GM23248 (cell line): Measurements from ENCODE around the gene KRT36. TPM values are rescaled to one million over a fixed set of nuclear protein-coding genes. Genes with fewer than 3 reads are reported as not detected.

Experiments
- DNase-seq: peaks from one replicate; pipeline ENCODE4 v3.0.0-alpha.2; 2015
- H2AFZ ChIP-seq: fragments of 200-600 bp; sonication (generic); 2 replicates; pipeline ENCODE4 v1.6.1; 2016; ENCODE audit warnings: antibody characterized with exemption
- H3F3A ChIP-seq: fragments of 200-600 bp; sonication (generic); 2 replicates; pipeline ENCODE4 v1.6.1; 2016; ENCODE audit warnings: mild to moderate bottlenecking, antibody characterized with exemption, mixed run types; ENCODE audit not compliant: insufficient read depth
- H3K27ac ChIP-seq: fragments of 200-600 bp; sonication (generic); 2 replicates; pipeline ENCODE4 v1.5.1; 2016; ENCODE audit warnings: mild to moderate bottlenecking
- H3K27me3 ChIP-seq: fragments of 200-600 bp; sonication (generic); replicated peaks from 2 replicates; pipeline ENCODE4 v1.6.1; 2016; ENCODE audit warnings: mild to moderate bottlenecking; ENCODE audit not compliant: insufficient read depth
- H3K36me3 ChIP-seq: fragments of 200-600 bp; sonication (generic); 2 replicates; pipeline ENCODE4 v1.6.1; 2016; ENCODE audit warnings: low read depth, mild to moderate bottlenecking
- H3K4me1 ChIP-seq: fragments of 200-600 bp; sonication (generic); 2 replicates; pipeline ENCODE4 v1.6.1; 2016; ENCODE audit warnings: mild to moderate bottlenecking; ENCODE audit not compliant: insufficient read depth
- H3K4me2 ChIP-seq: fragments of 200-600 bp; sonication (generic); one replicate; pipeline ENCODE4 v1.6.1; 2016; ENCODE audit warnings: mild to moderate bottlenecking; ENCODE audit not compliant: unreplicated experiment
- H3K4me3 ChIP-seq: fragments of 200-600 bp; sonication (generic); 2 replicates; pipeline ENCODE4 v1.5.1; 2016; ENCODE audit warnings: mild to moderate bottlenecking
- H3K79me2 ChIP-seq: fragments of 200-600 bp; sonication (generic); 2 replicates; pipeline ENCODE4 v1.6.1; 2016; ENCODE audit warnings: mild to moderate bottlenecking; ENCODE audit not compliant: insufficient read depth
- H3K9ac ChIP-seq: fragments of 200-600 bp; sonication (generic); 2 replicates; pipeline ENCODE4 v1.6.1; 2016; ENCODE audit warnings: mild to moderate bottlenecking
- H3K9me2 ChIP-seq: fragments of 200-600 bp; sonication (generic); 2 replicates; pipeline ENCODE4 v1.6.1; 2016; ENCODE audit warnings: mixed run types, mild to moderate bottlenecking, moderate library complexity; ENCODE audit not compliant: insufficient read depth
- H3K9me3 ChIP-seq: fragments of 200-600 bp; sonication (generic); one replicate; pipeline ENCODE4 v1.6.1; 2017; ENCODE audit warnings: low read depth
- H4K20me1 ChIP-seq: fragments of 200-600 bp; sonication (generic); 2 replicates; pipeline ENCODE4 v1.6.0; 2016; ENCODE audit not compliant: insufficient read depth
- EZH2 ChIP-seq: fragments of 200-600 bp; sonication (generic); IDR thresholded peaks from 2 replicates; pipeline ENCODE4 v1.6.1; 2018; ENCODE audit warnings: antibody characterized with exemption, mild to moderate bottlenecking; ENCODE audit not compliant: insufficient read depth, poor library complexity, severe bottlenecking
- EZH2phosphoT487 ChIP-seq: fragments of 200-600 bp; sonication (generic); IDR thresholded peaks from 2 replicates; pipeline ENCODE4 v1.6.1; 2018; ENCODE audit warnings: antibody characterized with exemption, moderate library complexity, mild to moderate bottlenecking, low read depth; ENCODE audit not compliant: insufficient read depth
- WGBS, 2 experiments: methylation state at CpG; one replicate each; pipeline ENCODE4 v1.1.6; 2015 to 2017; ENCODE audit warnings: low lambda C conversion rate in 2 of 2, low coverage in 1 of 2; ENCODE audit errors: missing lambda C conversion rate in 2 of 2; 5-methylcytosine and 5-hydroxymethylcytosine counted together
- in situ Hi-C: fragments of 300-500 bp; cut with MboI; formaldehyde crosslinking; loops from 2 replicates; pipeline ENCODE4 v1.15.0; 2020
- polyA plus RNA-seq: library from polyadenylated mRNA; unstranded; fragments of >200 nt; fragmentation: Nextera tagmentation; extraction: Ambion mirVana; gene quantifications from 2 replicates; pipeline ENCODE4 v1.2.1, GENCODE V29; 2016
- total RNA-seq: library from RNA; depleted of rRNA; stranded (reverse); fragments of >200 nt; shearing (Covaris generic); gene quantifications from 2 replicates; pipeline ENCODE4 v1.2.3, GENCODE V29; 2014

KRT36 gene
- total and polyA plus RNA-seq, 2 experiments from 2014 or later = not detected

DNA sequence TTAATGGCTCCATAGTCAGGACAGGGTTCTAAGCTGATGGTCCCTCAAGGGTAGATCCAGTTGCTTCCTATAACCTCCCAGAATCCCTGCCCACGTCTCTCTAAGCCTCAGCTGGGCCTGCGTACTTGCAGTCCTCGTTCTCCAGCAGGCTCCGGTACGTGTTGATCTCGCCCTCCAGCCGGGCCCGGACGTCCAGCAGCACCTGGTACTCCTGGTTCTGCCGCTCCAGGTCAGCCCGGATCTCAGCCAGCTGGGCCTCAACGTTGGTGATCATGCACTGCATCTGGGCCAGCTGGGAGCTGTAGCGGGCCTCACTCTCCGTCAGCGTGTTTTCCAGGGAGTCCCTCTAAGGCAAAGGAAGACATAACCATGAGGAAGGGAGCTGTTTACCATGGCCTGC lies 27.0 kb downstream of the KRT36 start:
- no peaks in the 10 kb centered on the region for H3F3A ChIP-seq
- TF ChIP-seq EZH2 = no peak
- no peak for TF ChIP-seq EZH2phosphoT487
- peaks cover 12% of the 10 kb centered on the region for H3K4me1 ChIP-seq
- no peaks in the 10 kb centered on the region for H4K20me1 ChIP-seq
- no peaks in the 10 kb centered on the region for H3K9me3 ChIP-seq
- in situ Hi-C loops = no loop called here
- H3K4me2 ChIP-seq = no peak overlapping the region
- no peak overlapping the region for H3K27ac ChIP-seq
- no peaks in the 10 kb centered on the region for H3K9me2 ChIP-seq
- peaks cover 40% of the 10 kb centered on the region for H3K27me3 ChIP-seq
- H3K9ac ChIP-seq = no peak overlapping the region
- no peaks in the 10 kb centered on the region for H3K36me3 ChIP-seq
- no peaks in the 10 kb centered on the region for H3K79me2 ChIP-seq
- no peak overlapping the region for H3K4me3 ChIP-seq
- DNase-seq = no peak
- WGBS, 2 experiments = 85 to 86% methylated on average over 15 of the region's 15 CpGs
- H2AFZ ChIP-seq = no peak overlapping the region

DNA sequence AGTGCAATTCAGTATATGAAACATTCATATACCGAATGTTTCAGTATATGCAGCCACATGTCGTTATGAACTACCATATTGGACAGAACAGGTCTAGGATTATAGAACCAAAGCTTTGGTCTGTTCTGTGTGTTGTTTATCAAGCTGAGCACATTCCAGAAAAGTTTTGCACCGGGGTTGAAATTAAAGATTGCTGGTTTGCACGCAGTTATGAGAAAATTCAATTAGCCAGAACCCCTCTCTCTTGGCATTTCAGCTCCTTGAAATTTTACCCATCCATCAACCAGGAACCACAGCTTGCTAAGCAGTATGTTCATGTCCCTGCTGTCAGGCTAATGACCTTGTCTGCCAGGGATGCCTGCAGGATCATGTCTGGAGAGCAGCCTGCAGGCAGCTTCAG lies 32.0 kb downstream of the KRT36 start:
- H3K27ac ChIP-seq = no peak overlapping the region
- H3K4me1 ChIP-seq = peaks cover 10% of the 10 kb centered on the region; the same call in 1 of the 2 replicates
- H3K9ac ChIP-seq = no peak overlapping the region
- TF ChIP-seq EZH2phosphoT487 (no peak), EZH2 (no peak)
- in situ Hi-C loops = no loop called here
- no peak for DNase-seq
- H3K9me2 ChIP-seq = no peaks in the 10 kb centered on the region
- no peak overlapping the region for H2AFZ ChIP-seq
- peaks cover 7% of the 10 kb centered on the region; the same call in 1 of the 2 replicates for H3F3A ChIP-seq
- H3K27me3 ChIP-seq = peaks cover 44% of the 10 kb centered on the region
- no peaks in the 10 kb centered on the region for H3K79me2 ChIP-seq
- 44 to 46% methylated on average over 4 of the region's 4 CpGs for WGBS, 2 experiments
- H3K36me3 ChIP-seq = no peaks in the 10 kb centered on the region
- H3K4me2 ChIP-seq = no peak overlapping the region
- H3K9me3 ChIP-seq = no peaks in the 10 kb centered on the region
- H4K20me1 ChIP-seq = no peaks in the 10 kb centered on the region
- no peak overlapping the region for H3K4me3 ChIP-seq

DNA sequence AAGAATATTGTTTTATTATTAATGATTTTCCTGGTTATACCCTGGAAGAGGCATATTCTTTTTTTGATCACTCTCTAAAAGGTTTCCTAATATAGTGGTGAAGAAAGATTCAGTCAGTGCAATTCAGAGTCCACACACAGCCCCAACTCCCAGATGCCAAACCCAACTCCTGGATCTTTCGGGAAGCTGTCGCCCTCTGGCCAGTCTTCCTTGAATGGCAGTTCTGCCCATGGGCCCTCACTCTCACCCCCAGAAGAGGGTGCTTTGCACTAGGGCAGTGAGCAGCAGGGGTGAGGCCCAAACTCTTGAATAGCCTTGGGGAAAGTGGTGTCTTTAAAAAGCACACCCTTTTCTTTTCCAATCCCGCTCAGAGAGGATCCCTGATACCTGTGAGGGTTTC lies 33.5 kb downstream of the KRT36 start:
- H3K27me3 ChIP-seq = peaks cover 33% of the 10 kb centered on the region
- H3K36me3 ChIP-seq = no peaks in the 10 kb centered on the region
- H4K20me1 ChIP-seq = no peaks in the 10 kb centered on the region
- peaks cover 7% of the 10 kb centered on the region; the same call in 1 of the 2 replicates for H3F3A ChIP-seq
- H3K79me2 ChIP-seq = no peaks in the 10 kb centered on the region
- no peak for DNase-seq
- H3K9me3 ChIP-seq = no peaks in the 10 kb centered on the region
- TF ChIP-seq EZH2 (no peak), EZH2phosphoT487 (no peak)
- no peak overlapping the region for H2AFZ ChIP-seq
- in situ Hi-C loops = no loop called here
- H3K27ac ChIP-seq = no peak overlapping the region
- no peak overlapping the region for H3K4me3 ChIP-seq
- no peak overlapping the region for H3K9ac ChIP-seq
- peaks cover 10% of the 10 kb centered on the region; the same call in 1 of the 2 replicates for H3K4me1 ChIP-seq
- WGBS, 2 experiments = 89 to 96% methylated on average over 3 of the region's 3 CpGs
- no peaks in the 10 kb centered on the region for H3K9me2 ChIP-seq
- no peak overlapping the region for H3K4me2 ChIP-seq

DNA sequence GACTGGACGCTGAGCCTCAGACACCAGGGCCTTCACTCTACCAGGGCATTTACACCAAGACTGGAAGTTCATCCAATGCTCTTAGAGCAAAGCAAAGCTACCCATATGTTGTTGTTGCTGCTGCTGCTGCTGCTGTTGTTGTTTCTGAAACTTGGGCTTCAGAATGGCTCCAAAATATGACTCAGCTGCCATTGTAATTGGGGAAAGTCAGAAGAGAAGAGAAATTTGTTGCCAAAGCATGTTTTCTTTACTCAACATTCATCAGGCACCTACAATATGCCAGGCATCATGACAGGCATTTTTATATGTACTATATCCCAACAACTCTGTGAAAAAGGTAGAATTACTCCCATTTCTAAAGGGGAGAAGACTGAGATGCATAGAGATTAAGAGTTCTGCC lies 34.5 kb downstream of the KRT36 start:
- in situ Hi-C loops = no loop called here
- WGBS, 2 experiments = 94 to 100% methylated on average over 1 of the region's 1 CpG
- Histone ChIP-seq H3K79me2 (no peaks in the 10 kb centered on the region), H3K27ac (no peak overlapping the region), H3F3A (peaks cover 7% of the 10 kb centered on the region; the same call in 1 of the 2 replicates), H3K4me2 (peak overlapping the region; percentile 21), H3K9me3 (no peaks in the 10 kb centered on the region), H2AFZ (no peak overlapping the region), H3K9me2 (no peaks in the 10 kb centered on the region), H3K4me3 (no peak overlapping the region), H3K9ac (no peak overlapping the region), H3K27me3 (peaks cover 24% of the 10 kb centered on the region; the same call in 1 of the 2 replicates), H4K20me1 (no peaks in the 10 kb centered on the region), H3K36me3 (no peaks in the 10 kb centered on the region), H3K4me1 (peaks cover 10% of the 10 kb centered on the region; the same call in 1 of the 2 replicates)
- TF ChIP-seq EZH2 = no peak
- no peak for TF ChIP-seq EZH2phosphoT487
- peak; percentile 63 for DNase-seq

DNA sequence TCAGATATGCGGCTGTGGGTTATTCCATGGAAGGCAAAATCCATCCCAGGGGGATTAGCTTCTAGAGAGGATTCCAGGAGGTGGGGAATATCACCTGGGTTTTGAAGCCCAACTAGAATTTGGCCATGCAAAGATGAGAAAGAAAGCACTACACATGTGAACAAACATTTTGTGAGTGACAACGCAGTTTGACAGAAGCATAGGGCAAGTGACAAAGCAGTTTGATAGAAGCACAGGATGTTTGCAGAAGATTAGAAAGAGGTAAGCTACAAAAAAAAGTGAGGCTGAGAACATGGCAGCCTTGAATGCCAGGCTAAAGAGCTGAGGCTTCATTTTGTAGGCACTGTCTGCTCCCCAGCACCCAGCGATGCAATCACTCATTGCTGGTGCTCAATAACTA lies 36.6 kb downstream of the KRT36 start:
- no peaks in the 10 kb centered on the region for H3K79me2 ChIP-seq
- H2AFZ ChIP-seq = no peak overlapping the region
- H3F3A ChIP-seq = peaks cover 7% of the 10 kb centered on the region; the same call in 1 of the 2 replicates
- H4K20me1 ChIP-seq = no peaks in the 10 kb centered on the region
- H3K4me3 ChIP-seq = no peak overlapping the region
- H3K4me1 ChIP-seq = peaks cover 10% of the 10 kb centered on the region; the same call in 1 of the 2 replicates
- H3K27ac ChIP-seq = no peak overlapping the region
- H3K36me3 ChIP-seq = no peaks in the 10 kb centered on the region
- no peaks in the 10 kb centered on the region for H3K9me2 ChIP-seq
- no peaks in the 10 kb centered on the region for H3K9me3 ChIP-seq
- TF ChIP-seq EZH2phosphoT487 (no peak), EZH2 (no peak)
- H3K27me3 ChIP-seq = peaks cover 10% of the 10 kb centered on the region; the same call in 1 of the 2 replicates
- DNase-seq = no peak
- no peak overlapping the region for H3K4me2 ChIP-seq
- in situ Hi-C loops = no loop called here
- 94 to 96% methylated on average over 3 of the region's 3 CpGs for WGBS, 2 experiments
- no peak overlapping the region for H3K9ac ChIP-seq
